Dermis lymphatic vessel endothelial cell (primary cell): ENCODE data around the gene AMY1B. TPM values are rescaled to one million over a fixed set of nuclear protein-coding genes. Genes with fewer than 3 reads are reported as not detected.

Experiments
- total RNA-seq: library from RNA; depleted of rRNA; stranded (reverse); fragments of >200 nt; gene quantifications from 2 replicates; pipeline ENCODE4 v1.2.1, GENCODE V29; 2014

AMY1B gene
- not detected in 2 replicates for total RNA-seq

GRCh38 chr1:103696110-103696509 is at the start of gene AMY1B:
AMY1B (minus strand) TSS chr1:103696210; CDS start chr1:103695639, 571 bp downstream.

GRCh38 chr1:103655460-103655859 is 40.5 kb downstream of the AMY1B start, which contains the start of gene AMY1A:
AMY1A (plus strand) TSS chr1:103655760; CDS start chr1:103656331, 571 bp downstream.

Other genes with a start within 250 kb of the AMY1B start
- gene RNPC3, start 170.5 kb downstream of the AMY1B start, total RNA-seq: 3.9 and 4.6 TPM in 2 replicates
- 1.1 and 2.9 TPM in 2 replicates for gene AMY2B, start 124.6 kb downstream of the AMY1B start, total RNA-seq
- not detected in 2 replicates for gene AMY2A, start 78.8 kb downstream of the AMY1B start, total RNA-seq
- gene AMY1A, start 40.5 kb downstream of the AMY1B start, total RNA-seq: not detected in 2 replicates
- not detected in 2 replicates for gene AMY1C, start 53.7 kb upstream of the AMY1B start, total RNA-seq